K562 (cell line): Measurements from ENCODE around the gene RINL. TPM values are rescaled to one million over a fixed set of nuclear protein-coding genes. Genes with fewer than 3 reads are reported as not detected.

Experiments used
- CBX1 ChIP-seq: sonication (generic); IDR thresholded peaks from 2 replicates; pipeline ENCODE4 v1.6.1; 2016; ENCODE audit warnings: antibody characterized with exemption, low read depth, mild to moderate bottlenecking
- STAT5A ChIP-seq: IDR thresholded peaks from 2 replicates; pipeline ENCODE4 v1.6.1; 2012; ENCODE audit warnings: low read length, inconsistent platforms, borderline replicate concordance
- TEAD1 ChIP-seq, 2 experiments: fragments of 450-650 bp in 1 of 2; sonication (generic) in 1 of 2; formaldehyde crosslinking; IDR thresholded peaks; 2 replicates each; pipeline versions ENCODE4 v1.4.0 to v1.8.0; 2020 to 2022; ENCODE audit warnings: mild to moderate bottlenecking in 2 of 2, missing genetic modification reagents in 1 of 2
- ZBTB17 ChIP-seq: fragments of 450-650 bp; formaldehyde crosslinking; IDR thresholded peaks from 2 replicates; pipeline ENCODE4 v1.4.0; 2020; ENCODE audit warnings: mild to moderate bottlenecking
- polyA plus RNA-seq, 8 experiments: library from polyadenylated mRNA; depleted of rRNA in 4 of 8; stranded (reverse) in 5 of 8; unstranded in 3 of 8; fragments of >200 nt; fragmentation: Nextera tagmentation in 2 of 8; fragmentation: Illumina TruSeq in 1 of 8; extraction: Ambion mirVana in 2 of 8; extraction: Trizol in 1 of 8; gene quantifications; 2 replicates each; pipeline versions ENCODE4 v1.2.1 to v1.2.3, GENCODE V29; 2011 to 2014; ENCODE audit warnings: inconsistent platforms in 1 of 8, missing spikeins in 1 of 8
- total RNA-seq, 7 experiments: library from RNA; depleted of rRNA in 6 of 7; stranded (reverse); fragments of >200 nt in 6 of 7; fragmentation: Illumina TruSeq in 2 of 7; extraction: Trizol in 2 of 7; gene quantifications; 2 replicates each; pipeline versions ENCODE4 v1.2.1 to v1.2.3, GENCODE V29; 2011 to 2021; ENCODE audit warnings: low replicate concordance in 1 of 7
- TF ChIP-seq, protein P1 (sequence below): sonication (generic); formaldehyde crosslinking; IDR thresholded peaks from 2 replicates; pipeline ENCODE4 v1.8.0; 2023; ENCODE audit warnings: missing genetic modification reagents, mild to moderate bottlenecking, borderline replicate concordance

RINL gene
- total and polyA plus RNA-seq, 9 of the 15 experiments (the other 6 are each of a cell fraction or from before 2014, with no cell fraction given): 0.82 to 10.9 (median 4.9) TPM

DNA sequence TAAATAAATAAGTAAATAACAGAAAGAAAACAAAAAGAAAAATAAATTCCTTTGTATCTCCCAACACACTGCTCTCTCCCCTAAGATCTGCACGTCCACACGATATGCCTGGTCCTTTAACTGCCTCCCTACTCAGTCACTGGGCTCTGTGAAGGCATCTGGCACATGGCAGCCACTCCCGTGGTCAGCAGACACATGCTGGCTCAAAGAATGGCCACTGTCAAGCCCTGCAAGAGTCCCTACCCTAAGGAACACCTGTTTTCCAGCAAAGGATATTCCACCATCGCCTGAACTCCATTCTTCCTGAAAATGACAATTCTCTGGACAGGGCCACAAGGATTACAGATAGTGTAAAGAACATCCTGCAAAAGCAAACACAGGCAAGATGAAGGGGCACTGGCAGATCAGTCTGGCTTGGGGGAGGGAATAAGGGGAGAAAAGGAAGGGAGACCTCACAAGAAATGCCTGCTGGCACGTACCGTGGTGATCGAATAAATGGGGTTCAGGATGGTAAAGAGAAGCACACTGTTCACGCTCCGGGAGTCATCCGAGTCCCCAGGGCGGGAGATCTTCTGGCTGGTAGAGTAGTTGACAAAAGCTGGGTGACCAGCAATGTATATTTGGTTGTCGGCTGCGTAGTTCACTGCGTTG lies 32.6 kb downstream of the RINL start (continued):
- TF ChIP-seq, protein P1, sequence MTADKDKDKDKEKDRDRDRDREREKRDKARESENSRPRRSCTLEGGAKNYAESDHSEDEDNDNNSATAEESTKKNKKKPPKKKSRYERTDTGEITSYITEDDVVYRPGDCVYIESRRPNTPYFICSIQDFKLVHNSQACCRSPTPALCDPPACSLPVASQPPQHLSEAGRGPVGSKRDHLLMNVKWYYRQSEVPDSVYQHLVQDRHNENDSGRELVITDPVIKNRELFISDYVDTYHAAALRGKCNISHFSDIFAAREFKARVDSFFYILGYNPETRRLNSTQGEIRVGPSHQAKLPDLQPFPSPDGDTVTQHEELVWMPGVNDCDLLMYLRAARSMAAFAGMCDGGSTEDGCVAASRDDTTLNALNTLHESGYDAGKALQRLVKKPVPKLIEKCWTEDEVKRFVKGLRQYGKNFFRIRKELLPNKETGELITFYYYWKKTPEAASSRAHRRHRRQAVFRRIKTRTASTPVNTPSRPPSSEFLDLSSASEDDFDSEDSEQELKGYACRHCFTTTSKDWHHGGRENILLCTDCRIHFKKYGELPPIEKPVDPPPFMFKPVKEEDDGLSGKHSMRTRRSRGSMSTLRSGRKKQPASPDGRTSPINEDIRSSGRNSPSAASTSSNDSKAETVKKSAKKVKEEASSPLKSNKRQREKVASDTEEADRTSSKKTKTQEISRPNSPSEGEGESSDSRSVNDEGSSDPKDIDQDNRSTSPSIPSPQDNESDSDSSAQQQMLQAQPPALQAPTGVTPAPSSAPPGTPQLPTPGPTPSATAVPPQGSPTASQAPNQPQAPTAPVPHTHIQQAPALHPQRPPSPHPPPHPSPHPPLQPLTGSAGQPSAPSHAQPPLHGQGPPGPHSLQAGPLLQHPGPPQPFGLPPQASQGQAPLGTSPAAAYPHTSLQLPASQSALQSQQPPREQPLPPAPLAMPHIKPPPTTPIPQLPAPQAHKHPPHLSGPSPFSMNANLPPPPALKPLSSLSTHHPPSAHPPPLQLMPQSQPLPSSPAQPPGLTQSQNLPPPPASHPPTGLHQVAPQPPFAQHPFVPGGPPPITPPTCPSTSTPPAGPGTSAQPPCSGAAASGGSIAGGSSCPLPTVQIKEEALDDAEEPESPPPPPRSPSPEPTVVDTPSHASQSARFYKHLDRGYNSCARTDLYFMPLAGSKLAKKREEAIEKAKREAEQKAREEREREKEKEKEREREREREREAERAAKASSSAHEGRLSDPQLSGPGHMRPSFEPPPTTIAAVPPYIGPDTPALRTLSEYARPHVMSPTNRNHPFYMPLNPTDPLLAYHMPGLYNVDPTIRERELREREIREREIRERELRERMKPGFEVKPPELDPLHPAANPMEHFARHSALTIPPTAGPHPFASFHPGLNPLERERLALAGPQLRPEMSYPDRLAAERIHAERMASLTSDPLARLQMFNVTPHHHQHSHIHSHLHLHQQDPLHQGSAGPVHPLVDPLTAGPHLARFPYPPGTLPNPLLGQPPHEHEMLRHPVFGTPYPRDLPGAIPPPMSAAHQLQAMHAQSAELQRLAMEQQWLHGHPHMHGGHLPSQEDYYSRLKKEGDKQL (CRISPR knock-in tag): no peak
- TF ChIP-seq STAT5A (no peak), TEAD1 (CRISPR knock-in tag; IDR thresholded peaks at IDR 0.05) (no peak), CBX1 (no peak), ZBTB17 (no peak)
